Measurements from ENCODE around the gene GOLPH3.

DNA sequence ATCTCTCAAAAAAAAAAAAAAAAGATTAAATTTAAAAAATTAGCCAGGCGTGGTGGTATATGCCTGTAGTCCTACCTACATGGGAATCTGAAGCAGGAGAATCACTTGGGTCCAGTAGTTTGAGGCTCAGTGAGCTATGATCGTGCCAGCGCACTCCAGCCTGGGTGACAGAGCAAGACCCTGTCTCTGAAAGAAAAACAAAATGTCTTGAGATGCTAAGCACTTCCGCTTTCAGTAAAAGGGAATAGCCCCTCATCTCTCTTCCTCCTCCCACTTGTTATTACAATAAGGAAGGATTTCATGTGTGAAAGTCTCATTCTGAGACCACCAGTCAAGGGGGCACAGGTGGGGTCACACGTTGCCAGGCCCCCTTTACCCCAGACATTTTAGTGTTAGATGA is 79.4 kb downstream of the GOLPH3 start:
- TF ChIP-seq EZH2phosphoT487 (IDR thresholded peaks at IDR 0.05; ENCODE audit: borderline replicate concordance) (no peak), CTCF (conservative IDR thresholded peaks at IDR 0.05; ENCODE audit: low read length) (no peak)

Data from Loucy (cell line).